Measurements from ENCODE around the gene COG8.
"Not testable (repeated sequence)": the region's sequence is repeated elsewhere in the genome, so short reads cannot be mapped to it uniquely, and the experiment has no call there.

Gene COG8

GRCh38 chr16:69319826-69320739 is 19.3 kb downstream of the COG8 start:
- FAIRE-seq (no peak), DNase-seq (ENCODE audit: low spot score) (no peak)

DNA sequence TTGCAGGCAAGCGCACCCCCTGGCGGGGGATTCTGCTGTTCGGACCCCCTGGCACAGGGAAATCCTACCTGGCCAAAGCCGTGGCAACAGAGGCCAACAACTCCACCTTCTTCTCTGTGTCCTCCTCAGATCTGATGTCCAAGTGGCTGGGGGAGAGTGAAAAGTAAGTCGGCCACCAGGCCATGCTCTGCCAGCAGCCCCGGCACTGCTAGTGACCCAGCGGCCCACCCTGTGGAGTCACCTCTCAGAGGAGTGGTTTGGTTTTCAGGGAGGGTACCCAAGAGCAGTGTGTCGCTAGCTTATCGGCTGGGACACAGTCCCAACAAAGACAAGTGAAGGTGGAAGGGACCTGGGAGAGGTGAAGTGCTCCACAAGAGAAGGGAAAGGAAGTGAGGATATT is 20.0 kb downstream of the COG8 start:
- DNase-seq (ENCODE audit: low spot score), result no peak
- FAIRE-seq, result no peak

DNA sequence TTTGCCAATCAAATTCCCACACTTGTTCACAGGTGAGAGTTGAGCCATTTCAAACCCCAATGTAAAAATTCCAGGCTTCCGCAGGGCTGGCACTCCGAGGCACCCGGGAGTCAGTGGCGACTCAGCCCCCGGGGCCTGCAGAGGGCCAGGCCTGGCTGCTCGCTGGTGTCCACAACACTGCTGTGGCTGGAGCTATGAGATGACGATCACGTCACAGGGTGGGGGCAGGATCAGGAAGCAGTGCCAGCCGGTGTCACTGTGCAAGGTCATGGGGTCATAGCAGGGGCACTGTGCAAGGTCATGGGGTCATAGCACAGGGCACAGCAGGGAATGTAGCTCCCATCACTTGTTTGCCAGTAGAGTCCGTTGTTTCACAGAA is 20.5 kb downstream of the COG8 start:
- DNase-seq (ENCODE audit: low spot score) (no peak), FAIRE-seq (no peak)

DNA sequence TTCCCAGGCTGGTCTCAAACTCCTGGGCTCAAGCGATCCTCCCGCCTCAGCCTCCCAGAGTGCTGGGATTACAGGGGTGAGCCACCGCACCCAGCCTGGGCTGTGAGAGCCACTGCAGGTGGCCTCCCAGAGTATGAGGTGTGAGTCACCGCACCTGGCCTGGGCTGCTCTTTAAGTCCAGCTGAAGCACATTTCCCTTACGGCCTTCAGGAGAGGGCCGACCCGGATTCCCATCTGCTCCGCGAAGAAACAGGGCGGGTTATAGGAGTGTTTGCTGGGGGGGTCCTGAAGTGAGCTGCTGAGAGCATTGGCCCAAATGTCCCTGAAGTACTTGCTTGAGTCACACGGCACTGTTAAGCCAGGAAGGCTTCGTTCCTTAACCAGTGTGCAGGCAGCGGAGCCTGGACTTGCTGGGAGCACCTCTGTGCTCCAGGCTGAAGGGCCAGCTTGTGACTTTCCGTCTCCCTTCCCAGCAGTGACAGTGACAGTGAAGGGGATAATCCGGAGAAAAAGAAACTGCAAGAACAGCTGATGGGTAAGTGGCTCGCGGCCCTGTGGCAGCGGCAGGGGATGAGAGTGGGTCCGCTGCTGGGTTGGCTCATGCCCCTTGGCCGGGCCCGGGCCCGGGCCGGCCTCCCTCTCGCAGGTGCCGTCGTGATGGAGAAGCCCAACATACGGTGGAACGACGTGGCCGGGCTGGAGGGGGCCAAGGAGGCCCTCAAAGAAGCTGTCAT is 21.0 kb downstream of the COG8 start:
- no peak for DNase-seq (ENCODE audit: low spot score)
- FAIRE-seq, result no peak

DNA sequence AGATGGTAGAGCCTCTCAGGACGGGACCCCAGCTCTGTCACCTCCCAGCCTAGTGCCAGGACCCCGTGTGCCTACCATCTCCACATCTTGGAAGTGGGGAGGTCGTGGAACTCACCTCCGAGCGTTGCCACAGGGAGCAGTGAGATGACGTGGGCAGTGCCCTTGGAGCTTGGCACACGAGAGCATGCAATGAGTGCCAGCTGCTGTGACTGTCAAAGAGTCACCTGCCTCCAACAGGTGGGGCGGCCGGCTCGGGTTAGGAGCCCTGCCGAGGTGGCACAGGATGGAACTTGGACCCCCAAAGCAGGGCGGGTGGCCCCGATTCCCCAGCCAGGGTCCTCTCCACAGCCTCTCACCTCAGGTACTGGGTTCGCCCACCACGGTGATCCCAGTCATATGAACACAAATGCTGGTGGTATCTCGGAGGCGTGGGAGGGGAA is 22.7 kb downstream of the COG8 start:
- no peak for FAIRE-seq
- no peak for DNase-seq (ENCODE audit: low spot score)

DNA sequence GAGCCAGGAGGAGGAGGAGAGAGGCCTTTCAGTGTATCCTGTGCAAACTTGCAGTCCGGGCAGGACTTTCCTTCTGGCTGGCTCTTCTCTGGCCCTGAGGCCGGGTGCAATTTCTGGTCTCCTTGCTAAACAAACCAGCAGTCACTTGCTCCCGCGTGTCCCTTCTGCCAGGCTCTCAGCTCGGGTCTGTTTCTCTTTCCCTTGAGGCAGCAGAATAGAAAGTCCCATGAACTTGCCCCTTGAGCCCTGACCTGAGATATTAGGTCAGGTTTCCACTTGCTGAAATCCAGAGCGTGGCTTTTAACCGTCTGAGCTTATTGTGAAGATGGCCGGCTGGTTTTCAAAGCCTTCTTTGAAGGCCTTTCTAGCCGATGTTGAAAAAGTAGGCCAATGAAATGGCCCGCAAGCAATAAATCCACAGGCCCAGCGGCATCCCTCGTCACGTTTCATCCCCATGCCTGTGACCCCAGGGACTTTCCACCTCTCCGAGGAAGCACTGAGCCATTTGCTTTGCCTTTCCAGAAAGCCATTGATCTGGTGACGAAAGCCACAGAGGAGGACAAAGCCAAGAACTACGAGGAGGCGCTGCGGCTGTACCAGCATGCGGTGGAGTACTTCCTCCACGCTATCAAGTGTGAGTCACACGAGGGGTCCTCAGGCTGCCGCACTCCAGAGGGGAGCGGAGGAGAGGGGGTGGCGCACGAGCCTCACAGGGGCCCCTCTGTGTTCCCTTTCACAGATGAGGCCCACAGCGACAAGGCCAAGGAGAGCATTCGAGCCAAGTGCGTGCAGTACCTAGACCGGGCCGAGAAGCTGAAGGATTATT is 23.7 kb downstream of the COG8 start:
- FAIRE-seq, result peak; percentile 9
- DNase-seq (ENCODE audit: low spot score), result no peak

DNA sequence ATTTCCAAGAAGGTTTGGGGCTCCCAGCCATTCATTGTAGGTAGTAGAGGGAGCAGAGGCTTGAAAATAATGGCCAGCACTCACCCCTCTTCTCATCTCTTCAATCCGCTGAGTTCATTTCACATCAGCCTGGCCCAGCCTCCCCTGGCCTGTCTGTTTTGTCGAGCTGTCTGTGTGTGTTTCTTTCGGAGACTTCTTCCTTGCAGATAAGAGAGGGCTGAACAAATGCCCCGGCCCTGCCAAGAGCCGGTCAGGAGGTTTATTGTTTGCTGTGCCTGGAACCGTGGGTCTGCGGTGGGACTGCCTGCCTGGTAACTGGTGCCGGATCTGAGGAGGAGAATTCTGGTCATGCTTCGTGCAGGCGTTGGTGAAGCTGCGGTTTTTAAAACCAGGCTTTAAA is 24.8 kb downstream of the COG8 start:
- DNase-seq (ENCODE audit: low spot score), result no peak
- no peak for FAIRE-seq

GRCh38 chr16:69313469-69313868 is 25.9 kb downstream of the COG8 start:
- DNase-seq (ENCODE audit: low spot score) (no peak), FAIRE-seq (no peak)

- no peak for FAIRE-seq
- peak; percentile 45 for DNase-seq (ENCODE audit: low spot score)
These were observed 27.6 kb downstream of the COG8 start for GRCh38 chr16:69311533-69312387.

- FAIRE-seq (no peak), DNase-seq (ENCODE audit: low spot score) (peak; percentile 99)
These were observed 28.5 kb downstream of the COG8 start, which contains the start of gene VPS4A for GRCh38 chr16:69310653-69311532. TSS of gene VPS4A (plus strand) at chr16:69311350. CDS start at chr16:69311512, 162 bp downstream.

DNA sequence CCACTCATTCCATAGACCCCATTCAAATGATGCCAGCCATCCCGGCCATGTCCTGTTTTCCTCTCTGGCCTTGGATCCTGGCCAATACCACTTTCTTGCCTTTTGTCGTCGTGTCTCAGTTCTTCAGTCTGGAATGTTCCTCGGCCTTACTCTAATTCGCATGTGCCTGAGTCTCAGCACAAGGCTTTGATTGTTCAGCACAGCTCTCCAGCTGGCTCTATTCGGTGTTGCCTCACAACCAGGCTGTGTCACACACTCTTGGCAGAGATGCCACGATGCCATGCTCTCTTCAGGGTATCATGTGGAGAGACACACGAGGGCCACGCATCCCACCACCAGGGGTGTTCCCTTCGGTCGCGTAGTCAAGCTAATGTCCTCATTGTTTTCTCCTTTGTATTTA is 30.0 kb downstream of the COG8 start:
- FAIRE-seq (no peak), DNase-seq (ENCODE audit: low spot score) (no peak)

DNA sequence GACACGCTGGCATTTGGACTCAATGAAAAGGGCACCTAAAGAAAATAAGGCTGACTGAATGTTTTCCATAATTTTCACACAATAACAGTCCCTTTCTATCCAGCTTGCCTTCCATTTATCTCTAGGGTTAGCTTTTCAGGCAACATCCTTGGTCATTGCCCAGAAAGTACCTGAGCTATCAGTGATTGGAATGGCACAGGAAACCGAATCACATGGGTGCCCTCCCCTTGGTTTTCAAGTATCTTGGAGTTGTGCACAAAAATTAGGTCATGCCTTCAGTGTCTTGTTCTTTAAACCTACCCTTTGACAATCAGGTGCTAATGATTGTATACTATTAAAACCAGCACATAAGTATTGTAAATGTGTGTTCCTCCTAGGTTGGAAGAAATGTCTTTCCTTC is 31.5 kb downstream of the COG8 start:
- FAIRE-seq, result no peak
- no peak for DNase-seq (ENCODE audit: low spot score)

DNA sequence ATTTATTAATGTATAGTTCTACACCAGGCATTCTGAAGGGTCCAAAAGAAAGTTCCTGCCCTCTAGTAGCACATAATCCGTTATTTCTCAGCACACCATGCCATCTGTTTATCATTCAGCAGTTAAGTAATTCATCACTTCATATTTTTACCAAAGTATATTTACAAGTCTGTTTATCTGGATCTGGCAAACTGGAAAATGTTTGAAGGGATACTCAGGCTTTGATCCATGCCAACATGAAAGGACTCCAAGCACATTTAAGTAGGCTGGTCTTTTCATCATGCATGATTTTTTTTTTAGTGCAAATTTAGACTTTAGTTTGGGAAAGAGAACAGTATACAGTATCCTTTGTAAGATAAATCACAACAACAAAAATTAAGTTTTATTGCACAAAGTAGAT is 32.3 kb downstream of the COG8 start:
- no peak for DNase-seq (ENCODE audit: low spot score)
- no peak for FAIRE-seq

- no peak for FAIRE-seq
These were observed 33.3 kb downstream of the COG8 start for GRCh38 chr16:69306031-69306430.

GRCh38 chr16:69302301-69302700 is 37.1 kb downstream of the COG8 start:
- DNase-seq (ENCODE audit: low spot score) (no peak), FAIRE-seq (no peak)

More at GRCh38 chr16:69306031-69306430, 33.3 kb downstream of the COG8 start:
- no peak for DNase-seq (ENCODE audit: low spot score)

- FAIRE-seq (no peak), DNase-seq (ENCODE audit: low spot score) (no peak)
These were observed 37.5 kb downstream of the COG8 start for GRCh38 chr16:69301861-69302260.

DNA sequence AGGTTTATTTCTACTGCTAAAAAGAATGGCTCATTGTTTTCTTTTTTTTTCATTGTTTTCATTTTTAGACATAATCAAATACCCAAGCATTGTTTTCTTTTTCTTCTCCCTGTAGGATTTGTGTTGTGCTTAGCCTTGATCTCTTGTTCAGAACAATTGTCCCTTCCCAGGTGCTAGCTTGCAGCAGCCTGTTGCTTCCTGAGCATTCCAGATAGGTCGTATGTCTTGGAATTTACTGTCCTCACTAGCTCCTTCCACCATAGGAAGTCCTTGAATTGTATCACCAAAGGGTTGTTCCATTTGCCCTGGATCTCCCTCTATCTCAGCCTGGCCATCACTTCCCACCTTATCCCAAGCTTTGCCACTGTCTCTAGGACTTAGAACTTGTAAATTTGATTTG is 38.2 kb downstream of the COG8 start:
- FAIRE-seq (no peak), DNase-seq (ENCODE audit: low spot score) (no peak)

GRCh38 chr16:69298261-69298660 is 41.1 kb downstream of the COG8 start:
- FAIRE-seq, result no peak
- DNase-seq (ENCODE audit: low spot score), result no peak

- FAIRE-seq; DNase-seq (ENCODE audit: low spot score): not testable (repeated sequence)
These were observed 42.6 kb downstream of the COG8 start for GRCh38 chr16:69296771-69297170.

- FAIRE-seq, result no peak
- no peak for DNase-seq (ENCODE audit: low spot score)
These were observed 45.3 kb downstream of the COG8 start for GRCh38 chr16:69294051-69294450.

Measured in urothelium cell line (cell line).